Upper lobe of right lung (tissue), 1 donor: Measurements from ENCODE around the gene RNF187. TPM values are rescaled to one million over a fixed set of nuclear protein-coding genes. Genes with fewer than 3 reads are reported as not detected.
"Not testable (repeated sequence)": the region's sequence is repeated elsewhere in the genome, so short reads cannot be mapped to it uniquely, and the experiment has no call there.

Experiments used
- ATAC-seq: fragments of 200-7000 bp; cut with Tn5 transposase; one replicate; pipeline ENCODE4 v1.9.1; 2020; ENCODE audit warnings: mild to moderate bottlenecking, moderate library complexity
- DNase-seq: peaks from one replicate; pipeline ENCODE4 v3.0.0-alpha.2; 2020
- H3K27ac ChIP-seq: fragments of 200-600 bp; one replicate; pipeline ENCODE4 v1.8.0; 2022
- H3K27me3 ChIP-seq: fragments of 200-600 bp; one replicate; pipeline ENCODE4 v1.8.0; 2022; ENCODE audit warnings: mild to moderate bottlenecking
- H3K36me3 ChIP-seq: fragments of 200-600 bp; one replicate; pipeline ENCODE4 v1.8.0; 2022
- H3K4me1 ChIP-seq: fragments of 200-600 bp; one replicate; pipeline ENCODE4 v1.8.0; 2022
- H3K4me3 ChIP-seq: fragments of 200-600 bp; one replicate; pipeline ENCODE4 v1.8.0; 2022; ENCODE audit warnings: mild to moderate bottlenecking
- H3K9me3 ChIP-seq: fragments of 200-600 bp; one replicate; pipeline ENCODE4 v1.8.0; 2022
- intact Hi-C: fragments of 100-400 bp; cut with DNase I; formaldehyde crosslinking; loops from one replicate; pipeline ENCODE4 v1.11.0; 2022
- total RNA-seq: library from RNA; stranded (reverse); fragmentation: NEBNext Ultra II Directional; extraction: Animal tissue kit (Norgen Biotek cat#: 25700); gene quantifications from one replicate; pipeline ENCODE4 v1.2.1, GENCODE V29; 2021
- TF ChIP-seq, protein P1 (sequence below): fragments of 200-600 bp; IDR thresholded peaks from one replicate; pipeline ENCODE4 v1.8.0; 2022; ENCODE audit warnings: antibody characterized with exemption
- donor health status: DM: no; HTN: yes; CAD: no; lungs with severe emphysema.

RNF187 gene
- total RNA-seq, 1 donor from 2014 or later, result 88.8 TPM

DNA sequence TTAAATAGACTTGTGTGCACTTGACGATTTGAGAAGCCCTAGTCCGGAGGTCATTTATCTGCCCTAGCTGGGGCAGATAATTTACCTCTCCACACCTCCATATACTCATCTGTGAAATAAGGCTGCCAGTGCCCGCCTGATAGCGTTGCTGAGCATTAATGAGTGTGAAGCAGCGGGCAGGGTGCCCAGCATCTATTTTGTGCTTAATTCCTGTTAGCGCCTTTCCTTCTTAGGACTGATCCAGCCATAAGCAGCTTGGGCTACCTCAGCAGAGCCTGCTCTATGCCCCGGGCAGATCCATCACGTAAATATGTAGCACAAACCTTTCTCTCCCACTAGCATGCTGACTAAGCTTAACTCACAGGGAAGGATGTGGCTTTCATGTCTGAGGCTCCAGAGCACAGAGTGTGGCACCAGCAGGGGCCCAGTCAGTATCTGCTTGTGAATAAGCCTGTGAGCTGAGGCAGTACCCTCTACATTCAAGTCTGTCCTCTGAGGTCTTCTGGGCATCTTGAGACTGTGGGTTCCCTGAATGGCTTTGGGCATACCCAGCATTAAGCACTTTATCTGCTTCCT lies 21.5 kb upstream of the RNF187 start:
- ATAC-seq (no peak), DNase-seq (no peak)
- TF ChIP-seq, protein P1, sequence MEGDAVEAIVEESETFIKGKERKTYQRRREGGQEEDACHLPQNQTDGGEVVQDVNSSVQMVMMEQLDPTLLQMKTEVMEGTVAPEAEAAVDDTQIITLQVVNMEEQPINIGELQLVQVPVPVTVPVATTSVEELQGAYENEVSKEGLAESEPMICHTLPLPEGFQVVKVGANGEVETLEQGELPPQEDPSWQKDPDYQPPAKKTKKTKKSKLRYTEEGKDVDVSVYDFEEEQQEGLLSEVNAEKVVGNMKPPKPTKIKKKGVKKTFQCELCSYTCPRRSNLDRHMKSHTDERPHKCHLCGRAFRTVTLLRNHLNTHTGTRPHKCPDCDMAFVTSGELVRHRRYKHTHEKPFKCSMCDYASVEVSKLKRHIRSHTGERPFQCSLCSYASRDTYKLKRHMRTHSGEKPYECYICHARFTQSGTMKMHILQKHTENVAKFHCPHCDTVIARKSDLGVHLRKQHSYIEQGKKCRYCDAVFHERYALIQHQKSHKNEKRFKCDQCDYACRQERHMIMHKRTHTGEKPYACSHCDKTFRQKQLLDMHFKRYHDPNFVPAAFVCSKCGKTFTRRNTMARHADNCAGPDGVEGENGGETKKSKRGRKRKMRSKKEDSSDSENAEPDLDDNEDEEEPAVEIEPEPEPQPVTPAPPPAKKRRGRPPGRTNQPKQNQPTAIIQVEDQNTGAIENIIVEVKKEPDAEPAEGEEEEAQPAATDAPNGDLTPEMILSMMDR, result no peak
- Histone ChIP-seq H3K9me3 (no peaks in the 10 kb centered on the region), H3K4me1 (peaks cover 6% of the 10 kb centered on the region), H3K27ac (no peak overlapping the region), H3K4me3 (no peak overlapping the region), H3K27me3 (peaks cover 93% of the 10 kb centered on the region), H3K36me3 (no peaks in the 10 kb centered on the region)
- intact Hi-C loops, result no loop called here

GRCh38 chr1:228468188-228468587 lies 19.0 kb upstream of the RNF187 start:
- peaks cover 83% of the 10 kb centered on the region for H3K27me3 ChIP-seq
- H3K27ac ChIP-seq, DNase-seq, ATAC-seq, H3K36me3 ChIP-seq, H3K9me3 ChIP-seq, H3K4me3 ChIP-seq, H3K4me1 ChIP-seq, intact Hi-C loops: not testable (repeated sequence)

DNA sequence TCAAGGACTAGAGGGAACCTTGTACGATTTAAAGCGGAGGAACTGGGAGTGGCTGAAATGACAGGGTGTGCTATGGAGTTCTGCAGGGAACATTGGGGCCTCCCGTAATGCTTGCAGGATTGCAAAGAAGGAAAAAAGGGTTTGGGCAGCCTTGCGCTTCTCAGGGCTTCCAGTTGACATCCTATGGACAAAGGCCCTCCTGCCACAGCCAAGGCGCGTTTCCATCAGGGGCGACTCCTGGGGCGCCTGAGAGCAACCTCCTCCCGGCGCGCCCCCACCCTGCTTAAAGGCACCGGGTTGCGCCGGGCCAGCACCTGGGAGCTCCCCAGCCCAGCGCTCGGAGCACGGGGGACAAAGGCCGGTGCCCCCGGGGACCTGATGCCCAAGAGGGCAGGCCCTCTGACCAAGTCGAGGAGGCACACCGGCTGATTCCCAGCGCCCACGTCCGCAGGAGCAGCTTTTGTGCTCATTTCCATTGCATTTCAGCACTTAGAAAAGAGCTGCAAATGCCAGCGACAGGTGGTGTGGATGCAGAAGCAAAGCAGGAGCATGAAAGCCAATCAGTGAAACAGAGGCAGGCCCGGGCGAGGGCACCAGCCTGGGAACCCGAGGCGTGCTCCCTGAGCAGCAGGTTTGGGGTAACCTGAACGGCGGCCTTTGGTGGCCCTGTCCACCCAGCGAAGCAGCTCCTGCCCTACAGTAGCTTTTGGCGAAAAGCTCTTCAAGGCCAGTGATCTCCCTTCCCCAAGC lies 17.6 kb upstream of the RNF187 start:
- TF ChIP-seq, protein P1, result no peak
- Histone ChIP-seq H3K9me3 (no peaks in the 10 kb centered on the region), H3K27me3 (peaks cover 71% of the 10 kb centered on the region), H3K4me1 (peaks cover 4% of the 10 kb centered on the region), H3K27ac (no peak overlapping the region), H3K4me3 (no peak overlapping the region), H3K36me3 (no peaks in the 10 kb centered on the region)
- DNase-seq (no peak), ATAC-seq (no peak)
- intact Hi-C loops, result no loop called here

DNA sequence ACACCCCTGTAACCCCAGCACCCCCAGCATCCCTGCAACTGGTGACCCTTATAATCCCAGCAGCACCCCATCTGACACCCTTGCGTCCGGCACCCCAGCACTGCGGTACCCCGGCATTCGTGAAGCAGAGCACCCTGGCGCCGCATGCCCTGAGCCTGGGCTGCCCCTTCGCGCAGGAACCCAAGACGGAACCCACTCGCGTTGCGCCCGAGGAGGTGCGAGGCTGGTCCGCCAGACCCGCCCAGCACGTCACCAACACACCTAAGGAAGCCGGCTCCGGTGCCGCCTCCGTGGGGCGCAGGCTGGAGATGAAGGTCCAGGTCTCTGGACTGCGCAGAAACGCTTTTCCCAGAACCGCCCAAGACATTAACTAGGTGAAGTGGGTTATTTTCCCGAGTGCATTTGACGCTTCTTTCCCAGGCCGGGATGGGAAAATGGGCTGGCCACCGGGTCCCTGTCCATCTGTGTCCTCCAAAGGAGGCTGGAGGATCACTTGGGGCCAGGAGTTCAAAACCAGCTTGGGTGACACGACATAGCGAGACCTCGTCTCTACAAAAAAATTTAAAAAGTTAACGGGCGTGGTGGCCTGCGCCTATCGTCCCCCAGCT lies 15.9 kb upstream of the RNF187 start:
- no peaks in the 10 kb centered on the region for H3K9me3 ChIP-seq
- H3K27ac ChIP-seq, result no peak overlapping the region
- no peaks in the 10 kb centered on the region for H3K36me3 ChIP-seq
- DNase-seq, result peak; percentile 59
- intact Hi-C loops, result no loop called here
- peaks cover 4% of the 10 kb centered on the region for H3K4me1 ChIP-seq
- peaks cover 56% of the 10 kb centered on the region for H3K27me3 ChIP-seq
- TF ChIP-seq, protein P1, result no peak
- H3K4me3 ChIP-seq, result no peak overlapping the region
- ATAC-seq, result no peak

DNA sequence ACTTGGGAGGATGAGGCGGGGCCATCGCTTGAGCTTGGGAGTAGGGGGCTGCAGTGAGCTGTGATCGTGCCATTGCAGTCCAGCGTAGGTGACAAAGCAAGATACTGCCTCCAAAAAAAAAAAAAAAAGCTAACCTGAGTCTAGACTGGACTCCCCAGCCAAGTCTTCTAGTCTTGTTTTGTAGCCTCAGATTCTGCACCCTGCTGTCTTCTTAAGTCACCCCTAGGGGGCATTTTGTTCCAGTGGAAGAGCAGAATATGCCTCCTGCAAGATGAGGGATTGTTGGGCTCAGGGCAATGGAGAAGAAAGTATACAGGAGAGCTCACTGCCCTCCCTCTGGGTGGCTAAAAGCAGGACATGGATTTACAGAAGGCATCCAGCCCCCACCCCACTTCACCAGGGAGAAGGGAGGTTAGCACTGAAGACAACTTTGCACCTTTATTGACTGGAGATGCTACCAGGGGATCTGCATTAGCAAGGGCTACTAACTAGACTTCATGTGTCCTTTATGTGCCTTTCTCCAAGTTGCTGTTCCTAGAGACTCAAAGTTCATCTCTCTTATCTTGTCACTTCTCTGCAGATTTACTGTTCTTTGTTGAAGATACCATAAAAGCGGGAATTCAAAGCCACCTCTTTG lies 15.3 kb upstream of the RNF187 start:
- Histone ChIP-seq H3K4me3 (no peak overlapping the region), H3K27me3 (peaks cover 52% of the 10 kb centered on the region), H3K9me3 (no peaks in the 10 kb centered on the region), H3K4me1 (peaks cover 4% of the 10 kb centered on the region), H3K36me3 (no peaks in the 10 kb centered on the region), H3K27ac (no peak overlapping the region)
- intact Hi-C loops, result no loop called here
- DNase-seq (no peak), ATAC-seq (peak; percentile 74)
- TF ChIP-seq, protein P1, result peak; percentile 48

GRCh38 chr1:228472655-228473054 lies 14.5 kb upstream of the RNF187 start:
- TF ChIP-seq, protein P1, result no peak
- ATAC-seq (peak; percentile 57), DNase-seq (no peak)
- Histone ChIP-seq H3K4me3 (no peak overlapping the region), H3K36me3 (no peaks in the 10 kb centered on the region), H3K27me3 (peaks cover 44% of the 10 kb centered on the region), H3K27ac (no peak overlapping the region), H3K9me3 (no peaks in the 10 kb centered on the region), H3K4me1 (peaks cover 4% of the 10 kb centered on the region)
- intact Hi-C loops, result no loop called here
